ENCODE measurements around the gene MLIP. TPM values are rescaled to one million over a fixed set of nuclear protein-coding genes. Genes with fewer than 3 reads are reported as not detected.

The MLIP gene
- total and polyA plus RNA-seq, 2 of the 13 experiments (the other 11 are each of a cell fraction or from before 2014, with no cell fraction given), result 0.08 to 0.33 TPM

DNA sequence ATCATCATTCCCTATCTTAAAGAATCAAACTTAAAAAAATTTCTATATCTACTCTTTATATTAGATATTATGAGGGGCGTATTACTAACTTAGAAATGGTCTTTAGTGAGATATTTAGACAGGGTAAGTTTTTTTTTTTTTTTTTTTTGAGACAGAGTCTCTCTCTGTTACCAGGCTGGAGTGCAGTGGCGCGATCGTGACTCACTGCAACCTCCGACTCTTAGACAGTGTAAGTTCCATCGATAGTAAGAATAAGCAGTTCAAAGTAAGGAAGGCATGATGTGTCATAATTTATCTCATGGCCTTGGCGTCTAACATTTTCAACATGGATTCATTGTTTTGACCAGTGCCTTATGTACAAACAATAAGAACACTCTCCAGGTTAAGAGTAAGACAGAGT lies 72.4 kb downstream of the MLIP start:
- no peak overlapping the region for H2AFZ ChIP-seq (ENCODE audit: low read length)
- H3K4me1 ChIP-seq (ENCODE audit: insufficient read depth, low read length), result no peaks in the 10 kb centered on the region
- H3K9me3 ChIP-seq (ENCODE audit: low read length), result no peaks in the 10 kb centered on the region
- no peak overlapping the region for H3K4me2 ChIP-seq (ENCODE audit: low read depth, low read length)
- CTCF ChIA-PET (ENCODE audit: low intra/inter-chr PET ratio, low total read pairs), result no interaction called here
- H3K9ac ChIP-seq (ENCODE audit: insufficient read depth, low read depth, low read length), result no peak overlapping the region
- no peaks in the 10 kb centered on the region for H3K27me3 ChIP-seq (ENCODE audit: control insufficient read depth in 1 of 2, insufficient read depth in 2 of 2, low read length in 2 of 2)
- no peak for ATAC-seq
- TF ChIP-seq ZNF776 (CRISPR knock-in tag; IDR thresholded peaks at IDR 0.05) (no peak), ZNF3 (CRISPR knock-in tag; IDR thresholded peaks at IDR 0.05) (no peak), SOX6 (IDR thresholded peaks at IDR 0.05) (no peak), SOX6 (CRISPR knock-in tag; IDR thresholded peaks at IDR 0.05) (no peak), ZNF382 (CRISPR knock-in tag; IDR thresholded peaks at IDR 0.05; ENCODE audit: borderline replicate concordance) (no peak), ZNF816 (CRISPR knock-in tag; IDR thresholded peaks at IDR 0.05; ENCODE audit: borderline replicate concordance) (no peak), NPAS2 (CRISPR knock-in tag; IDR thresholded peaks at IDR 0.05; ENCODE audit: borderline replicate concordance) (no peak), YEATS4 (CRISPR knock-in tag; IDR thresholded peaks at IDR 0.05; ENCODE audit: borderline replicate concordance) (no peak), NFE2 (CRISPR knock-in tag; IDR thresholded peaks at IDR 0.05) (no peak), KLF13 (CRISPR knock-in tag; IDR thresholded peaks at IDR 0.05) (no peak), RELA (CRISPR knock-in tag; IDR thresholded peaks at IDR 0.05) (no peak)
- TF ChIP-seq, protein P1, sequence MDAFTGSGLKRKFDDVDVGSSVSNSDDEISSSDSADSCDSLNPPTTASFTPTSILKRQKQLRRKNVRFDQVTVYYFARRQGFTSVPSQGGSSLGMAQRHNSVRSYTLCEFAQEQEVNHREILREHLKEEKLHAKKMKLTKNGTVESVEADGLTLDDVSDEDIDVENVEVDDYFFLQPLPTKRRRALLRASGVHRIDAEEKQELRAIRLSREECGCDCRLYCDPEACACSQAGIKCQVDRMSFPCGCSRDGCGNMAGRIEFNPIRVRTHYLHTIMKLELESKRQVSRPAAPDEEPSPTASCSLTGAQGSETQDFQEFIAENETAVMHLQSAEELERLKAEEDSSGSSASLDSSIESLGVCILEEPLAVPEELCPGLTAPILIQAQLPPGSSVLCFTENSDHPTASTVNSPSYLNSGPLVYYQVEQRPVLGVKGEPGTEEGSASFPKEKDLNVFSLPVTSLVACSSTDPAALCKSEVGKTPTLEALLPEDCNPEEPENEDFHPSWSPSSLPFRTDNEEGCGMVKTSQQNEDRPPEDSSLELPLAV (CRISPR knock-in tag; conservative IDR thresholded peaks at IDR 0.05; ENCODE audit: low read depth), result no peak
- TF ChIP-seq, protein P2, sequence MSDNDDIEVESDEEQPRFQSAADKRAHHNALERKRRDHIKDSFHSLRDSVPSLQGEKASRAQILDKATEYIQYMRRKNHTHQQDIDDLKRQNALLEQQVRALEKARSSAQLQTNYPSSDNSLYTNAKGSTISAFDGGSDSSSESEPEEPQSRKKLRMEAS (IDR thresholded peaks at IDR 0.05), result no peak
- POLR2A ChIA-PET, result no interaction called here
- no peaks in the 10 kb centered on the region for H4K20me1 ChIP-seq (ENCODE audit: insufficient read depth, low read length)
- BruUV-seq (replicated peaks), result no TSS peak
- in situ Hi-C loops (cut with HindIII; ENCODE audit: extremely low pct_ligation_motif_present, low pct_unique_long_range_greater_than_20kb) (no loop called here), intact Hi-C loops (cut with micrococcal nuclease; ENCODE audit: unreplicated experiment) (no loop called here)
- H3K27ac ChIP-seq (ENCODE audit: extremely low read length, insufficient read depth, low read length), result no peak overlapping the region
- no peak for DNase-seq (ENCODE audit: low spot score)
- no peaks in the 10 kb centered on the region for H3K79me2 ChIP-seq (ENCODE audit: insufficient read depth, low read length)
- H3K36me3 ChIP-seq (replicated peaks in 1 of 2; ENCODE audit: control insufficient read depth in 1 of 2, insufficient read depth in 2 of 2, low read length in 2 of 2), result no peaks in the 10 kb centered on the region
- FAIRE-seq, result no peak
- 75% methylated on average over 7 of the region's 7 CpGs for WGBS (ENCODE audit: low lambda C conversion rate)
- no peak overlapping the region for H3K4me3 ChIP-seq (replicated peaks in 1 of 3; ENCODE audit: insufficient read depth in 1 of 3, low read depth in 2 of 3, low read length in 3 of 3)
